DOHH2 (cell line): Measurements from ENCODE around the gene EXTL2.
"Not testable (repeated sequence)": the region's sequence is repeated elsewhere in the genome, so short reads cannot be mapped to it uniquely, and the experiment has no call there.

Source experiments
- H3F3A ChIP-seq: fragments of 200-600 bp; sonication (generic), shearing (Covaris generic); 2 replicates; pipeline ENCODE4 v1.6.0; 2016; ENCODE audit warnings: antibody characterized with exemption, mild to moderate bottlenecking; ENCODE audit not compliant: control insufficient read depth, insufficient read depth
- H3K27ac ChIP-seq: fragments of 200-600 bp; sonication (generic); 2 replicates; pipeline ENCODE4 v1.5.1; 2014; ENCODE audit warnings: low read depth, mild to moderate bottlenecking, low read length, moderate library complexity
- H3K27me3 ChIP-seq: fragments of 200-600 bp; sonication (generic); 2 replicates; pipeline ENCODE4 v1.6.1; 2014; ENCODE audit warnings: mild to moderate bottlenecking, low read length, mixed read lengths; ENCODE audit not compliant: control insufficient read depth
- H3K36me3 ChIP-seq: fragments of 200-600 bp; sonication (generic); 2 replicates; pipeline ENCODE4 v1.6.1; 2014; ENCODE audit warnings: mild to moderate bottlenecking, low read length, moderate library complexity, mixed read lengths; ENCODE audit not compliant: control insufficient read depth
- H3K4me1 ChIP-seq: fragments of 200-600 bp; sonication (generic); 2 replicates; pipeline ENCODE4 v1.6.1; 2014; ENCODE audit warnings: mild to moderate bottlenecking, low read length, mixed read lengths; ENCODE audit not compliant: control insufficient read depth
- H3K4me2 ChIP-seq: fragments of 200-600 bp; sonication (generic); 2 replicates; pipeline ENCODE4 v1.6.0; 2014; ENCODE audit warnings: mild to moderate bottlenecking, low read length, moderate library complexity
- H3K4me3 ChIP-seq: fragments of 200-600 bp; sonication (generic); 2 replicates; pipeline ENCODE4 v1.5.1; 2014; ENCODE audit warnings: mild to moderate bottlenecking, low read length, mixed read lengths
- H3K79me2 ChIP-seq: fragments of 200-600 bp; sonication (generic); 2 replicates; pipeline ENCODE4 v1.6.1; 2014; ENCODE audit warnings: mild to moderate bottlenecking, low read length, mixed read lengths; ENCODE audit not compliant: control insufficient read depth
- H3K9me2 ChIP-seq: fragments of 200-600 bp; sonication (generic); replicated peaks from 2 replicates; pipeline ENCODE4 v1.6.1; 2014; ENCODE audit warnings: mild to moderate bottlenecking, low read length, mixed read lengths; ENCODE audit not compliant: control insufficient read depth
- H3K9me3 ChIP-seq: fragments of 200-600 bp; sonication (generic); 2 replicates; pipeline ENCODE4 v1.6.1; 2014; ENCODE audit warnings: antibody characterized with exemption, low read length, mixed read lengths; ENCODE audit not compliant: control insufficient read depth, insufficient read depth
- H4K20me1 ChIP-seq: fragments of 200-600 bp; sonication (generic); 2 replicates; pipeline ENCODE4 v1.6.0; 2014; ENCODE audit warnings: low read depth, mild to moderate bottlenecking, antibody characterized with exemption, low read length, moderate library complexity; ENCODE audit not compliant: control insufficient read depth, insufficient read depth
- EZH2phosphoT487 ChIP-seq: fragments of 200-600 bp; sonication (generic); IDR thresholded peaks from 2 replicates; pipeline ENCODE4 v1.6.1; 2017; ENCODE audit warnings: borderline replicate concordance, mild to moderate bottlenecking, antibody characterized with exemption, low read length, moderate library complexity, mixed read lengths
- TF ChIP-seq, protein P1 (sequence below): fragments of 200-600 bp; sonication (generic); IDR thresholded peaks from one replicate; pipeline ENCODE4 v1.5.1; 2014; ENCODE audit warnings: antibody characterized with exemption, mild to moderate bottlenecking, low read depth, low read length; ENCODE audit not compliant: poor library complexity, severe bottlenecking

The EXTL2 gene

DNA sequence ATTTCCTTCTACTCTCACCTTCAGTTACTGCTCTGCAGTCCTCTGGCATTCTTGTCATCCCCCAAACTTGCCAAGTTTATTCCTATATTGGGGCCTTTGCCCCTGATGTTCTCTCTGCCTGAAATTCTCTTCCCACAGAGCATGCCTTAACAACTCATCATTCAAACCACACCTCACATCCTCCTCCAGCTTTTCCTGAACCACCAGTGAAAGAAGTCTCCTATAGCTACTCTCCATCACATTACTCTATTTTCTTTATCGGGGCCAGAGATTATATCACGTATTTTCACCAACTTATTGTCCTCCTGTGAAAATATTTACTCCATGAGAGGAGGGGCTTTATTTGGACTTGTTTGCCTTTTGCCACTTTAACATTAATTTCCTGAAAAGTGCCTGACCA lies 32.1 kb downstream of the EXTL2 start:
- Histone ChIP-seq H3K9me3 (no peaks in the 10 kb centered on the region), H4K20me1 (no peaks in the 10 kb centered on the region), H3K4me2 (no peak overlapping the region), H3F3A (no peaks in the 10 kb centered on the region), H3K36me3 (no peaks in the 10 kb centered on the region), H3K27ac (no peak overlapping the region), H3K27me3 (peaks cover 24% of the 10 kb centered on the region), H3K79me2 (no peaks in the 10 kb centered on the region), H3K4me1 (no peaks in the 10 kb centered on the region), H3K9me2 (no peaks in the 10 kb centered on the region), H3K4me3 (no peak overlapping the region)
- TF ChIP-seq EZH2phosphoT487, result no peak
- TF ChIP-seq, protein P1, sequence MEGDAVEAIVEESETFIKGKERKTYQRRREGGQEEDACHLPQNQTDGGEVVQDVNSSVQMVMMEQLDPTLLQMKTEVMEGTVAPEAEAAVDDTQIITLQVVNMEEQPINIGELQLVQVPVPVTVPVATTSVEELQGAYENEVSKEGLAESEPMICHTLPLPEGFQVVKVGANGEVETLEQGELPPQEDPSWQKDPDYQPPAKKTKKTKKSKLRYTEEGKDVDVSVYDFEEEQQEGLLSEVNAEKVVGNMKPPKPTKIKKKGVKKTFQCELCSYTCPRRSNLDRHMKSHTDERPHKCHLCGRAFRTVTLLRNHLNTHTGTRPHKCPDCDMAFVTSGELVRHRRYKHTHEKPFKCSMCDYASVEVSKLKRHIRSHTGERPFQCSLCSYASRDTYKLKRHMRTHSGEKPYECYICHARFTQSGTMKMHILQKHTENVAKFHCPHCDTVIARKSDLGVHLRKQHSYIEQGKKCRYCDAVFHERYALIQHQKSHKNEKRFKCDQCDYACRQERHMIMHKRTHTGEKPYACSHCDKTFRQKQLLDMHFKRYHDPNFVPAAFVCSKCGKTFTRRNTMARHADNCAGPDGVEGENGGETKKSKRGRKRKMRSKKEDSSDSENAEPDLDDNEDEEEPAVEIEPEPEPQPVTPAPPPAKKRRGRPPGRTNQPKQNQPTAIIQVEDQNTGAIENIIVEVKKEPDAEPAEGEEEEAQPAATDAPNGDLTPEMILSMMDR, result no peak

DNA sequence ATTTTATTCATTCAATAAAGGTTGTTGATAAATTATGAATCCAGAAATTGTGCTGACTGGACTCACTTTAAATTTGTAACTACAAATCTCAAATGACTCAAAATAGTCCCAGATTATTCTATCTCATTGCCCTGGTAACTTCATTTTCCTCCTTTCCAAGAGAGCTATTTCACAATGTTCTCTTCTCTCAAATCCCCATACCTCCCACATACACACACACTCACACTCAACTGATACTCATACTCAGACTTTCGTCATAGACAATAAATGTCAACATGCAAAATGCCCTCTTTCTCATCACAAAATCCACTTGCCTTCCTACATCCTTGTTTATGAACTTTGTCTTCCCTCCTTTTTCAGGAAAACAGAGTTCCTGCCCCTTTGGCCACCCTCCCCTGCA lies 33.3 kb downstream of the EXTL2 start:
- Histone ChIP-seq H3K36me3 (no peaks in the 10 kb centered on the region), H4K20me1 (no peaks in the 10 kb centered on the region), H3K4me3 (no peak overlapping the region), H3K9me3 (no peaks in the 10 kb centered on the region), H3K79me2 (no peaks in the 10 kb centered on the region), H3K4me2 (no peak overlapping the region), H3K4me1 (no peaks in the 10 kb centered on the region), H3K27ac (no peak overlapping the region), H3K9me2 (no peaks in the 10 kb centered on the region), H3K27me3 (peaks cover 24% of the 10 kb centered on the region), H3F3A (no peaks in the 10 kb centered on the region)
- TF ChIP-seq EZH2phosphoT487, result no peak
- TF ChIP-seq, protein P1, result no peak

DNA sequence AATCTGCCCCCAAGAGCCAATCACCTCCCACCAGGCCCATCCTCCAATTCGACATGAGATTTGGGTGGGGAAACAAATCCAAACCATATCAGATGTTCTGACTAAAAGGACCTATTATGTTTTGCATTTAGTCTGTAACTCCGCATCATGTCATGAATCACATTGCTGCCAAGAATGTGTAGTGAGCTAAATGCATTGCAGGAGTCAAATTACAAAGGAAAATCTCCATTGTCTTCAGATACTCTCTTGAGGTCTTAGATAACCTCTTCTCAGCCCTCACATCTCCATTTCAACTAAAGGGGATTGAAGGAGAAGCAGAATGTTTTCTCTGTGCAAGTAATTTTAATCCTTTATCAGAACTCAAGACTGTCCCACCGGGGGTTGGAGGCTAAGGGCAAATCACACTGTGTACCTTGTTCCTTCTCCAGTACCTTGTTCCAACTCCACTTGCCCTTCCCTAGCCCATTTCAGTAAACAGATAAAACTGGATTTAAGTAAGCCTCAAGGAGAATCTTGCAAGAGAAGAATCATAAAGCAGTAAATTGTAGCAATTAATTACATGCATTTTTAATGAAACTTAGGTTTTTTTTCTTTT lies 34.1 kb downstream of the EXTL2 start:
- Histone ChIP-seq H3K4me1 (no peaks in the 10 kb centered on the region), H3K27me3 (peaks cover 17% of the 10 kb centered on the region), H3K9me2 (no peaks in the 10 kb centered on the region), H4K20me1 (no peaks in the 10 kb centered on the region), H3K27ac (no peak overlapping the region), H3K4me3 (no peak overlapping the region), H3K36me3 (no peaks in the 10 kb centered on the region), H3K4me2 (no peak overlapping the region), H3K9me3 (no peaks in the 10 kb centered on the region), H3K79me2 (no peaks in the 10 kb centered on the region), H3F3A (no peaks in the 10 kb centered on the region)
- no peak for TF ChIP-seq EZH2phosphoT487
- TF ChIP-seq, protein P1, result no peak

DNA sequence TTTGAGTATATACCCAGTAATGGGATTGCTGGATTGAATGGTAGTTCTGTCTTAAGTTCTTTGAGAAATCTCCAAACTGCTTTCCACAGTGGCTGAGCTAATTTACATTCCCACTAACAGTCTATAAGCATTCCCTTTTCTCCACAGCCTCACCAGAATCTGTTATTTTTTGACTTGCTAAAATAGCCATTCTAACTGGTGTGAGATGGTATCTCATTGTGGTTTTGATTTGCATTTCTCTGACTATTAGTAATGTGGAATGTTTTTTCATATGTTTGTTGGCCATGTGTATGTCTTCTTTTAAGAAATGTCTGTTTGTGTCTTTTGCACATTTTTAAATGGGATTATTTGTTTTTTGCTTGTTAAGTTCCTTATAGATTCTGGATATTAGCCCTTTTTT lies 39.5 kb downstream of the EXTL2 start:
- H3F3A ChIP-seq, result not testable (repeated sequence)

More for the DNA sequence above, 39.5 kb downstream of the EXTL2 start:
- not testable (repeated sequence) for H3K27ac ChIP-seq, H4K20me1 ChIP-seq, H3K9me3 ChIP-seq, H3K36me3 ChIP-seq, H3K9me2 ChIP-seq, H3K4me3 ChIP-seq, H3K79me2 ChIP-seq, H3K27me3 ChIP-seq, H3K4me1 ChIP-seq, H3K4me2 ChIP-seq
